Stimulated activated CD4-positive, alpha-beta T cell treated with anti-CD3 and anti-CD28 coated beads, Interleukin-1b, Interleukin-23, amount 100 ng/mL, for 24 hours (primary cell): ENCODE measurements around the gene SLC50A1.
"Not testable (repeated sequence)": the region's sequence is repeated elsewhere in the genome, so short reads cannot be mapped to it uniquely, and the experiment has no call there.

Experiments used
- DNase-seq, 4 experiments: peaks; one replicate each; pipeline ENCODE4 v3.0.0-alpha.2; 2020; ENCODE audit warnings: low read depth in 4 of 4, low spot score in 1 of 4

Gene SLC50A1

GRCh38 chr1:155116113-155116764 lies 19.4 kb upstream of the SLC50A1 start:
- DNase-seq, result no peak

GRCh38 chr1:155117610-155118009 lies 18.0 kb upstream of the SLC50A1 start:
- no peak for DNase-seq

- not testable (repeated sequence) for DNase-seq
These were observed 17.6 kb upstream of the SLC50A1 start for GRCh38 chr1:155118090-155118489.

- no peak for DNase-seq
These were observed 15.4 kb upstream of the SLC50A1 start for GRCh38 chr1:155120253-155120652.

GRCh38 chr1:155121249-155121648 lies 14.4 kb upstream of the SLC50A1 start:
- no peak for DNase-seq

- DNase-seq, result no peak
These were observed 13.3 kb upstream of the SLC50A1 start for GRCh38 chr1:155122308-155122707.

- no peak for DNase-seq
These were observed 11.9 kb upstream of the SLC50A1 start for GRCh38 chr1:155123801-155124200.

GRCh38 chr1:155124503-155125463 lies 10.9 kb upstream of the SLC50A1 start:
- DNase-seq, result no peak

- DNase-seq, result no peak
These were observed 10.1 kb upstream of the SLC50A1 start for GRCh38 chr1:155125511-155125945.

GRCh38 chr1:155125946-155126555 lies 9.6 kb upstream of the SLC50A1 start:
- no peak for DNase-seq

GRCh38 chr1:155126556-155127104 lies 9.0 kb upstream of the SLC50A1 start:
- no peak for DNase-seq

GRCh38 chr1:155127105-155127966 lies 8.3 kb upstream of the SLC50A1 start, which contains the start of gene EFNA1:
Gene EFNA1, plus strand, starts transcription at chr1:155127876. Its CDS starts 102 bp downstream, at chr1:155127978.
- DNase-seq, result peak in 1 of 4 experiments; percentile 34

- DNase-seq, result no peak
These were observed 7.5 kb upstream of the SLC50A1 start for GRCh38 chr1:155127967-155128754.

GRCh38 chr1:155128755-155129473 lies 6.7 kb upstream of the SLC50A1 start:
- DNase-seq, result no peak

GRCh38 chr1:155130272-155131006 lies 5.2 kb upstream of the SLC50A1 start:
- DNase-seq, result no peak

- DNase-seq, result no peak
These were observed 4.4 kb upstream of the SLC50A1 start for GRCh38 chr1:155131285-155131684.

GRCh38 chr1:155131856-155132255 lies 3.8 kb upstream of the SLC50A1 start:
- DNase-seq, result no peak

- DNase-seq, result no peak
These were observed 1.8 kb upstream of the SLC50A1 start for GRCh38 chr1:155133799-155134281.
